Medulla oblongata (tissue), 1 donor: ENCODE data around the gene HABP4.

Experiments used
- DNase-seq: peaks from one replicate; pipeline ENCODE4 v3.0.0-alpha.2; 2015; ENCODE audit errors: extremely low spot score

The HABP4 gene

DNA sequence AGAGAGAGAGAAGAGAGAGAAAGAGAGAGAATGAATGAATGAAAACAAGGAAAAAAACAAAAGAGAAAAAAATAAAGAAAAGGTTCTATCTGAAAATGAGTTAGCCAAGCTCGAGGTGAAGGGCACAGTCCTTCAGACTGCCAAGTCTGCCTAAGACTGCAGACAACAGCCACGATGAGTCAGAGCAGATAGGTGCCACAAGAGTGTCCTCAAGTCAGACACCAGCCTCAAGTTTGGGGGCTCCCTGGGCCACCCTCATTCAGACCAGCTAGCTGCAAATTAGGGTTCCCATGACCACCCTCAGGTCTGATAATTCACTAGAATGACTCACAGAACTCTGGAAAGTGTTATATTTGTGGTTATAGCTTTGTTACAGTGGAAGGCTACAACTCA lies 13.9 kb upstream of the HABP4 start:
- no peak for DNase-seq

DNA sequence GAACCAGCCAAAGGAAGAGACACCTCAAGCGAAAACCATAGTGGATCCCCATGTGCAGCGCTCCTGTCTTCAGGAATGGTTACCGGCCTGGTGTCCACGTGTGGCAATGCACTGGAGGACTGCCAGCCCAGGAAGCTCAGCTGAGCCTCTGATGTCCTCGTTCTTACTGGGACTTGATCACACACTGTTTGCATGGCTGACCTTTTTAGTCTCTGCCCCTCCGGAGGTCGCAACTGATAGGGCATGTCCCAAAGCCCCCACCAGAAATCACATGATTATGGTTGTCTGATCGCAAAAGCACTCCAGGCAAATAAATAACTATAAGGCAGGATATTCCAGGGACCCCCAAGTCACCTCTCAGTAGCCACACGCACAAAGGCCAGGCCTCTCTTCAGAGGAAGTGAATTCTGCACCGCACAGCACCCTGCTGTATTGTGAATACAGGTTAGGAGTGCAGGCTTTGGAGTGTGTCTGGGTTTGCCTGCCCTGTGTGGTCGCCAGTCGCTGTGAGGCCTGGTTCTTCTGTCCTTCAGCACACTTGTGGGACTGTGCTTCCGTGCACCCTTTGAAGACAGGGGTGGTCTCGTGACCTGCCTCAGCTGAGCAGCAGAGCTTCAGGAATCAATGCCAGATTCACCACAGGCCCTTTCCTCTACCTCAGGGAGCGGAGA lies 13.4 kb upstream of the HABP4 start:
- DNase-seq: no peak

DNA sequence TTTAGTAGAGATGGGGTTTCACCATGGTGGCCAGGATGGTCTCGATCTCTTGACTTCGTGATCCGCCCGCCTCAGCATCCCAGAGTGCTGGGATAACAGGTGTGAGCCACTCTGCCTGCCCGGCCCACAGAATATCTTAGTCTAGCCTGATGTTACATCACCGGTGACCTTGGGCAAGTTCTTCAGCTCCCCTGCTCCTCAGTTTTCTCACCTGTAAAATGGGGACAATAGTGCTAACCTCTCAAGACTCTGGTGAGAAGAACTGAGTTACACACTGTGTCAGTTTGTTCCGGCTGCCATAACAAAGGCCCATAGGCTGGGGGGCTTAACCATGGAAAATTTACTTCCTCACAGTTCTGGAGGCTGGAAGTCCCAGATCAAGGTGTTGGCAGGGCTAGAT lies 12.5 kb upstream of the HABP4 start:
- DNase-seq: no peak

DNA sequence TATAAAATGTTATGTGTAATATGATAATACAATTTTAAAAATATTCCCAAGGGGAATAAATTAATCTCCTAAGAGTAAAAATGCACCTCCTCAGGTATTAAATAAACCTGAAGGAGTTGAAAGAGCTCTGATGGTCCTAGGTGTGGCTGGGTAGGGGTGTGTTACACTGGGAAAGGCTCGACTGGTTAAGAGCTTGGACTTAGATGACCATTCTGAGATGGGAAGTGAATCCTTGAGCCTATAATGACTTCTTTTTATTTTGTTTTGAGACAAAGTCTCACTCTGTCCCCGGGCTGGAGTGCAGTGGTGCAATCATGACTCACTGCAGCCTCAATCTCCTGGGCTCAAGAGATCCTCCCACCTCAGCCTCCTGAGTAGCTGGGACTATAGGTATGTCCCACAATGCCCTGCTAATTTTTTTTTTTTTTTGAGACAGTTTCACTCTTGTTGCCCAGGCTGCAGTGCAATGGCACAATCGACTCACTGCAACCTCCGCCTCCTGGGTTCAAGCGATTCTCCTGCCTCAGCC lies 9.2 kb upstream of the HABP4 start:
- DNase-seq: no peak

DNA sequence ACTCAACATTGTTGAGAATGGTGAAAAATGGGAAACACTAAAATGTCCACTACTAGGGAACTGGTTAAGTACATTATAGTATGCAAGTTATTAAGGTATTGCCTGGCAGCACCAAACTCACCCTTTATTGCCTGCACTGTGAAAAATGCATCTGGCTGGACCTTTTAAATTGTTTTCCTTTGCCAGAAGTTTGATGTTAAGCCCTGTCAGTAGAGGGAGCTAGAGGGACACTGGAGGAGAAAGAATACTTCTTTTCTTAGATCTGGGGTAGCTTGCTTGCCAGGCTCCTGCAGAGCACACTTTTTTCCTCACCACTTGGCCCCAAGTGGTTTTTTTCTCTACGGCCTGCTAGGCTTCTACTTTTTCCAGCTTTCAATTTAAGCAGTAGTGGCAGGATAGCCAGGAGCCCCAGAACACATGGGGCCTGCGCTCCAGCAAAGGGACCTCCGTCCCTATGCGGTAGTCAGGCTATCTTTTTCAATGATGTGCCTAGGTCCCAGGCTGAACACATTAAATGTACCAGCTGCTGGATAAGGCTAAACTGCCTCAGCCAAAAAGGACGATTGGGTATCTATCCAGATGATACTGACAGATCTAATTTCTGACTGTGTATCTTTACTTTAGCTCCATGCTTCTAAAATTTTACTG lies 8.0 kb upstream of the HABP4 start:
- DNase-seq: no peak

DNA sequence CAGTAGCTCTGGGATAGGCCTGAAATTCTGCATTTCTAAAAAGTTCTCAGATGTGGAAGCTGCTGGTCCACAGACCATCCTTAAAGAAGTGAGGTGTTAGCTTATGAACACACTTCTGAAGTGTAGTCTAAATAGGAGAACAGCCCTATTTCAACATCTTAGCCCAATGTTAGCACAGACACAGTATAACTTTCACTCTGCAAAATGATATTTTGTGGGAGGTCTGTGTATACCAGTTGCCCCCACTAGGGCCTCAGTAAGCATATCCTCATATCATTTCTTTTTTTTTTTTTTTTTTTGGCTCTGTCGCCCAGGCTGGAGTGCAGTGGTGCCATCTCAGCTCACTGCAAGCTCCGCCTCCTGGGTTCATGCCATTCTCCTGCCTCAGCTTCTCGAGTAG lies 7.5 kb upstream of the HABP4 start:
- DNase-seq: no peak

DNA sequence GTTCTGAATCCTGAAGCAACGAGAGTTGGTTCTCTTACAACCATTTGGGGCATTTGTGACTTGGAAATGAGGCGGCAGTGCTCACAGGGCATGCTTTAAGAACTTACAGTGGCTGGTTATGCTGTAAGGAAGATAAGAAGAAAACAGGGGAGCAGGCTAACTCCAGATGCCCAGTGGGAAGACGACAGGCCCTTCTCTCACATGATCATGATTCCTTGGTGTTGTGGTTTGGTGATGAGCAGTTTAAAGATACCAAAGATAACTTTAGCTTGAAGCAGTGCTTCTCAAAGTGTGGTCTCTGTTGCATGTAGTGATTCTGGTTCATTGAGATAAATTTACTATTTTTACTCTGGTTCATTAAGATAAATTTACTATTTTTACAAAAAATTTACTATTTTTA lies 2.6 kb upstream of the HABP4 start:
- DNase-seq: no peak

DNA sequence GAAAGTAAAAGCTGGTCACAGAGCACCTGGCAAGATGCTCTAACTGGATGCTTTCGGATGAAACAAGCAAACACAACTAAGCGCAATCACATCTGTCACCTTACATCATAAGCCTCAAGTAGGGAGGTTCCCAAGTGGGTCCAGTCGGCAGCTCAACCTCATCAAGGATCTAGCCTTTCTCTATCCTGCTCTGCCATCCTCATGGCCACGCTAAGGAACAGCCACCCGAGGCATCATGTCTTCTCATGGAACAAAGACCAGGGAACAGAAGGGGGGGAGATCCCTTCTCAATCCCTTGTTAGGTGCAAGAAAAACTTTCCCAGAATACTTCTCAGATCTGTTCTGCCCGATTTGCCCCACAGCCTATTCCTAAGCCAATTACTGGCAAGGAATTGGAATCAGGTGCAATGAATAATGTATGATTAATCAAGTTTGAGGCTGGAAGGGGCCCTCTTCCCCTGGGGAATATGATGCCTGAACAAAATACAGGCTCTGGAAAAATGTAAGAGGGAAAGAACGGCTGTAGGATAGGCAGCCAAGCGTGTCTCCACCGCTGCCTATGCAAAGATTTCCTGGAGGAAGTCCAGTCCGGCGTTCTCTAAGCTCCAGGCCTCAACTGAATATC lies 1.3 kb upstream of the HABP4 start:
- no peak for DNase-seq

DNA sequence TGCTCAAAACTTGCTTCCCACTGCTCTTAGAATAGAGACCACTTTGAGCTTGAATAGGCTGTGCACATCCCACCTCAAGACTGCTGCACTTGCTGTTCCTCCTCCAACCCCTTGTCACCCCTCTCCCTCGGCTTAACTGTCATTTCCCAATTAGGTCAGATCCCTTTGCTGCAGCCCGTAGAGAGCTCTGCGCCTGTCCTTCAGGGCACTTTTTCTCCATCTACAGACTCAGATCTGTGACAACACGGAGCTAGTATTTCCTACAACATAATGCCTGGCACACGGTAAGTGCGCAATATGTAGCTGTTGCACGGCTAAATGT lies 485 bp upstream of the HABP4 start:
- DNase-seq: no peak

DNA sequence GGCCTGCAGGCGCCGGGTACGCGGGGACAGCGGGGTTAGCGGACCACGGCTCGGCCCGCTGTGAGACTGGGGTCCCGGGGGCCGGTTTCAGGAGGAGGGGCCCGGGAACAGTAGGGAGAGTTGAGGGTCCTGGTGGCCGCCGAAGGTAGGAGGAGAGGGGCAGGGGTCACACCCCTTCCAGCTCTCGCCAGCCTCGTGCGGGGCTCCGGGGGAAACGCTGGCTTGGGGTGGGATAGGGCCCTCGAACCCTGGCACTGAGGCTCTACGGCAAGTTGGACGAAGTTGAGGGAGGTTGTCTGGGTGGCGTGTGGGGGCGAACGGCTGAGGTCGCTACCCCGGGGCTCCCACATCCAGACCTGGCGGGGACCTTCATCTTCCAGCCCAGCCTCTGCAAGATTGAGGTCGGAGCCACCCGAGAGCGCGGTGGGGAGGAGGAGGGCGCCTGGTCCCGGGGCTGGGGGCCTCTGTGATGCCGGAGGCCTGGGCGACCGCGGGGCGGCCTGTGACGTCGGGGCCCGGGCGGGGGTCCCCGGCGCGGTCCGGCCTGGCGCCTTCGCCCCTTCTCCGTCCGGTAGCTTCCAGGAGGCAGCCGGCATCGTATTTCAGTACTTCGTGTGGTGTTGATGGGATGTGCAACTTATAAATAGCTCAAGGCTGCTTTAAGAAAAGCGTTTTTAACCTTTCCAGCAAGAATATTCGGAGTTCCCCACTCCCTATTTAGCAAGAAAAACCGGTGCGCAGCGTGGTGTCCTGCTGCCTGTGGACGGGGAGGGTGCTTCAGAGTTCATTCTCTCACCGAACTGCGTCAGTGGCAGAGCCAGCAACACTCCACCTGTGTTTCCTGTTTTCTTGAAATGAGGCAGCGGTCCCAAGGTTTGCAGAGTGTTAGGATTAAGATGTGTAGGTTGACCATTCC lies 902 bp downstream of the HABP4 start:
- peak; percentile 48 for DNase-seq

DNA sequence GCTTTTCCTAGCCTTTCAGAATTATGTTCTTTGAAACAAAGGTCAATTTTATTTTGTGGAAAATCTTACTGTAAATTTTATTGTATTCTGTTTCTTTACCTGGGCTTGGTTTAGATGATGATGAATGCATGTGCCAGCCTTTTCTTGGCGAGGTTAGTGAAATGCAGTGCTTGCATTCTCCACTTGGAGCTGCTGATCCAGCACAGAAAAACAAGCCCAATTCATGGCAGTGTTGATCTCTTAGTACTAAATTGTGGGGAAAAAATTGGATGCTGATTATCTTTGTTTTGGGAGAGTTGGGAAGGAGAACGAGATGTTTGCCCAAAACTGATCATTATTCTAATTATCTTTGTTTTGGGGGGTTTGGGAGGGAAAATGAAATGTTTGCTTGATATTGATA lies 3.7 kb downstream of the HABP4 start:
- peak; percentile 83 for DNase-seq

DNA sequence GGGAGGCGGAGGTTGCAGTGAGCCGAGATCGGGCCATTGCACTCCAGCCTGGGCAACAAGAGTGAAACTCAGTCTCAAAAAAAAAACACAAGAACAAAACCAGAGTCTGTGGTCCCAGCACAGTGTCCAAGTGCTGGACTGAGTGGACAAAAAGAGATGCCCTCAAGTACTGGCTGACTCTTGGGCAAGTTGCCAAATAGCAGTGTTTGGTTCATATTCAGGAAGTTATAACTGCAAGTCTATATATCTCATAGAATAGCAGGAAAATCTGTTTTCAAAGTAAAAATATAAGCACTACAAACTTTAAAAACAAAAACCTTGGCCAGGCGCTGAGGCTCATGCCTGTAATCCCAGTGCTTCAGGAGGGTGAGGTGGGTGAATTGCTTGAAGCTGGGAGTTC lies 7.3 kb downstream of the HABP4 start:
- no peak for DNase-seq

DNA sequence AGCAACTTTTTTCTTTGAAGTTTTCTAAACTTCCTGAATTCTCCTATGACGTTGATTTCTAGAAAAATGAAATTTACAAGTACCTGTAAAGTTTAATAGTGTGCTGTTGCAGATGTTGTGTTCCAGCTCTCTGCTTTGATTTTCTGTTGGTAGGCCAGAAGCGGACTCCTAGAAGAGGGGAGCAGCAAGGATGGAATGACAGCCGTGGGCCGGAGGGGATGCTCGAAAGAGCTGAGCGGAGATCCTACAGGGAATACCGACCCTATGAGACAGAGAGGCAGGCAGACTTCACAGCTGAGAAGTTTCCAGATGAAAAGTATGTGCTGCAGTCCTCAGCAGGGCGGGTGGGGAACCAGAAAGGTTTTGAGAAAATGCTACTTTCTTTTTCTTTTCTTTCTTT lies 8.3 kb downstream of the HABP4 start:
- no peak for DNase-seq

DNA sequence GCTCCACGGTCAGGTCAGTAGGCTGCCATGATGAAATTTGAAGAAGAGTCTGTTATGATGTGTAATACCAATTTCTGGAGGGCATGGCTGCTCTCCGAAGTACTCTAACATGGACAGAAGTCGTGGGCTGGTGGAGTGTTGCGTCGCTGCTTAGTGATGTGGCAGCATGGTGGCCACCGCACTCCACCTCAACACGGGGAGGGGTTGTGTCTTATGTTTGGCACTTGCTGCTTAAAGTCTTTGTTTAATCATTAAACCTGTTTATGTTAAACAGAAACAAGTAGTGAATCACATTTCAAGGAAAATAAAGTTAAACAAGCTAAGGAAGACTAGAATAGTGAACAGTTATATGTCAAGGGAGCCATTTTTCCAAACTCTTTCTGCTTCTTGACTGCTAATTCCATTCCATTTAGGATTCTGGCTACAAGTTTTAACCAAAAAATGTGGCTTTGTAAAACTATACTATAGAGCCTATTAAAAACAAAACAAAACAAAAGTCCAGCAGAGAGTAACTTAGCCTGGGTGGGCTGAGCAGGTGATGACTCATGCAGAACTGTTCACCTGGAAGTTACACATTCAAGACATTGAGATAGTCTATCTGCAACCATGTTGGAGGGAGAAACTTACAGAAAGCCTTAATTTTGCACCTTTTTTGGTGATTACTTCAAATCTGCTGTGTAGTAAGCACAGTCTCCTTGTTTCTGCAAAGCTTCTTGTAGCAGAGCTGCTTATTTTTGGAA lies 9.5 kb downstream of the HABP4 start:
- no peak for DNase-seq

DNA sequence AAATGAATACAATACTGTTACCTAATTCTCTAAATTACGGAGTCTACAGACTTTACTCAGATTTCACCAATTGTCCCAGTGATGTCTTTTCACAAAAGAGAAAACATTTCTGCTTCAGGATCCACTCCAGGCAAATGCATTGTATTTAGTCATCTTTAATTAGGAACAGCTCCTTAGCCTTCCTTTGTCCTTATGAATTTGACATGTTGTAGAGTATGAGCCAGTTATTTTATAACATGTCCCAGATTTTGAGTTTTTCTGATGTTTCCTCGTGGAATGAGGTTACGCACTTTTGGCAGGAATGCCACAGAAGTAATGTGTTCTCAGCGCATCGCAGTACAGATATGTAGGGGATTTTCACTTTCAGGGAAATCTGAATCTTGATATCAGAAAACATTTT lies 10.5 kb downstream of the HABP4 start:
- DNase-seq: no peak

DNA sequence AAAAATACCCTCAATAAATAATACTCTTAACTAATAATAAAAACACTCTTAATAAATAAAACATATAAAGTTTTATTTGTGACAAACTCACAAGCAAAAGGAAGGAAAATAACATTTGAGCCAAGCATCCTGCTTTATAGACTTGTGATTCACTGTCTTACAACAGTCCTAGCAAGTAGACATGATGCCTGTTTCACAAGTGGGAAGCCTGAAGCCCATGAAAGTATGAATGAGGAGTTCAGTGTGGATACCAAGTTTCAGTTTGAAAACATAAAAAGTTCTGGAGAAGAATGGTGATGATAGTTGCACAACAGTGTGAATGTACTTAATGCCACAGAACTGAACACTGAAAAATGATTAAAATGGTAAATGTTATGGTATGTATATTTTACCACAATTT lies 10.9 kb downstream of the HABP4 start:
- DNase-seq: no peak

DNA sequence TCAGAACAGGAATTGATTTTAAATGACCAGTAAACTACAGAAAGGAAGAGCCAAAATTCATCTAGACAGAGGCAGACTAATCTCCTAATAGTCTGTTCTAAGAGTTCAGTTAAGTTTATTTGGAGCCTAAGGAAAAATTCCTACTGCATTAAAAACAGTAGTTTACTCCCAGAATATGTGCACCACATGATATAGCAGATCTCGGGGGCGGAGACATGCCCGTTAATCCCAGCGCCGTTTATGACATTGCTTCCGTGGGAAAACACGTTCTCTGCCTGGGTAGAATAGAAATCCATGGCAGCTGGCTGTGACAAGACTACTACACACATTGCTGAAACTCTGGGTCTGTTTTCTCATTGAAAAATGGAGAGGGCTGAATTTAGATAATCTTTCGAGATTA lies 11.4 kb downstream of the HABP4 start:
- DNase-seq: no peak

DNA sequence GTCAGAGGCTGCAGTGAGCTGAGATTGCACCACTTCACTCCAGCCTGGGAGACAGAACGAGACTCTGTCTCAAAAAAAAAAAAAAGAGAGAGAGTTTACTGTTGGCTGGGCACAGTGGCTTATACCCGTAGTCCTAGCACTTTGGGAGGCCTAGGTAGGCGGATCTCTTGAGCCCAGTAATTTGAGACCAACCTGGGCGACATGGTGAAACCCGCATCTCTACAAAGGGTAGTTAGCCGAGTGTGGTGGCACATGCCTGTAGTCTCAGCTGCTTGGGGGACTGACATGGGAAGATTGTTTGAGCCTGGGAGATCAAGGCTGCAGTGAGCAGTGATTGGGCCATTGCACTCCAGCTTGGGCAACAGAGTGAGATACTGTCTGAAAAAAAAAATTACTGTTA lies 12.6 kb downstream of the HABP4 start:
- DNase-seq: no peak

DNA sequence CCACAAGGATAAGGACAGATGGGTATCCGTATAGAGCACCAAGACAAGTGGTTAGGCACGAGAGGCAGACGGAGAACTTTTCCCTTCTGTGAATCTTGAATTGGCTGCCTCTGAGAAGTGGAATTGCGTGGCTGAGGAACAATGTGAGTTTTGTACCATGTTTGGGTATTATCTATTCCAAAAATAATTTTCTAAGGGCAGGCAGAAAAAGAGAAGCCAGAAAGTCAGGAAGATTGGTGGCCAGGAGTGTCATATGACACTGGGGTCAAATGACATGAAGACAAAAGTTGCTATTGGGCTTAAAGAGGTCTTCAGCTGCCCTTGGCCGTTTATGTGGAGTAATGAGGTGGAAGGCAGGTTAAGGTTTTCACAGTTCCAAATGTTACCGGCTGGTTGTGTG lies 14.5 kb downstream of the HABP4 start:
- DNase-seq: no peak

DNA sequence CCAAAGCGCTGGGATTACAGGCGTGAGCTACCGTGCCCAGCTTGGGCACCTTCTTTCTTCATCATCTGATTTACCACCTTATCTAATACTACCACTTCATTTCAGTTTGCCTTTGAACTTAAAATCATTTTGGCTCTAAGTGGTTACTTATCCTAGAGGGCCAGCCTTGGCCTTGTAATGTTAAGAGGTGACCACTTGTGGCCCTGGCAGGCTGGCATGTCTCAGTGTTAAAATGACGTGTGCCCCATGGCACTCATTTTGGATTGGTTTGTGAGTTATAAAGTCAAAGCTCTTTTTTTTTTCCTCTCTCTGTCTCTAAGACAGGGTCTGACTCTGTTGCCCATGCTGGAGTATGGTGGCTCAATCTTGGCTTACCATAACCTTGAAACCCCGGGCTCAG lies 17.8 kb downstream of the HABP4 start:
- no peak for DNase-seq

DNA sequence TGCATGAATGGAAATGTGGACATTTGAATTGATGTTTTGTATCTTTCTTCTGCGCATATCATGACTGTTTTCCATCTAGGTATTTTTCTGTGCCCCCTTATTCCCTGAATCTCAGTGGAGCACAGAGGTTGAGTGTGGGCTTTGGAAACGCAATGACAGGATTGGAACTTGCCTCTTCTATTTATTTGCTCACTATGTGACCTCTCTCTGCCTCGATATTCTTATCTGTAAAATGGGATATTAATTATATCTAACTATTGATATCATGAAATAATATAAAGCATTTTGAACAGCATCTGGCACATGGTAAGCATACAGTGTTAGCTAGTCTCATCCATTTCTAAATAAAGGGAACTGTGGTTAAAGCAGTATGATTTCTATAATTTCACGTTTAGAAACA lies 26.0 kb downstream of the HABP4 start:
- DNase-seq: no peak

DNA sequence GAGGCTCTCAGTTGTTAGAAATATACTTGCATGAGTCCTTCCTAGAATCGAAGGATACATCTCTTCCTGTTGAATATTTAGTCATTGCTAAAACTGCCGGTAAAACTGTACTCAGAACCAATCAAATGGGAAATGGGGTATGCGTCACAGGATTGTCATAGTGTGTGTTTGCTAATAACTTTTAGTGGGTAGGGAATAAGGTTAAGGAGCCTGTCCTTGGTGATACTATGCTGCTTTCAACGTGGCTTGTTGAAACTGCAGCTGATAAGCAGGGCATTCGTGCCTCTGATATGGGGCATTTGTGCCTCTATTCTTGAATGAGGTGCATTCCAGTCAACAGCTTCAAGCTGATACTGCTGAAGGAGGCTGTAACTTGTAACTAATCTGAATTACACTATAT lies 26.6 kb downstream of the HABP4 start:
- DNase-seq: no peak
